Progenitor cell of endocrine pancreas (in vitro differentiated cells): ENCODE data around the gene SUMO3. TPM values are rescaled to one million over a fixed set of nuclear protein-coding genes. Genes with fewer than 3 reads are reported as not detected.
A peak's percentile ranks its signal among the peaks of the same experiment; 100 is the strongest.

Experiments
- DNase-seq: peaks from one replicate; pipeline ENCODE4 v3.0.0; 2021; ENCODE audit warnings: low spot score; ENCODE audit not compliant: unreplicated experiment
- H3K27ac Mint-ChIP-seq: 2 replicates; pipeline ENCODE4 v1.8.0; 2021; ENCODE audit warnings: mild to moderate bottlenecking, moderate library complexity, mixed read lengths
- H3K27me3 Mint-ChIP-seq: 2 replicates; pipeline ENCODE4 v1.8.0; 2021; ENCODE audit warnings: mixed read lengths
- H3K36me3 Mint-ChIP-seq: 2 replicates; pipeline ENCODE4 v1.8.0; 2022; ENCODE audit warnings: mixed read lengths; ENCODE audit not compliant: insufficient read depth
- H3K4me1 Mint-ChIP-seq: 2 replicates; pipeline ENCODE4 v1.8.0; 2021; ENCODE audit warnings: low read depth, mixed read lengths
- H3K4me3 Mint-ChIP-seq: 2 replicates; pipeline ENCODE4 v1.8.0; 2021; ENCODE audit warnings: low read depth, mild to moderate bottlenecking, moderate library complexity, mixed read lengths
- H3K9me3 Mint-ChIP-seq: 2 replicates; pipeline ENCODE4 v1.8.0; 2021; ENCODE audit warnings: low read depth, mixed read lengths
- total RNA-seq: library from RNA; stranded (reverse); gene quantifications from 2 replicates; pipeline ENCODE4 v1.2.1, GENCODE V29; 2021
- TF ChIP-seq, protein P1 (sequence below): fragments of 200-600 bp; sonication (generic); IDR thresholded peaks from one replicate; pipeline ENCODE4 v1.5.0; 2021; ENCODE audit warnings: antibody characterized with exemption, mild to moderate bottlenecking; ENCODE audit not compliant: unreplicated experiment

SUMO3 gene
- total RNA-seq, 1 donor from 2014 or later: 65.0 TPM

DNA sequence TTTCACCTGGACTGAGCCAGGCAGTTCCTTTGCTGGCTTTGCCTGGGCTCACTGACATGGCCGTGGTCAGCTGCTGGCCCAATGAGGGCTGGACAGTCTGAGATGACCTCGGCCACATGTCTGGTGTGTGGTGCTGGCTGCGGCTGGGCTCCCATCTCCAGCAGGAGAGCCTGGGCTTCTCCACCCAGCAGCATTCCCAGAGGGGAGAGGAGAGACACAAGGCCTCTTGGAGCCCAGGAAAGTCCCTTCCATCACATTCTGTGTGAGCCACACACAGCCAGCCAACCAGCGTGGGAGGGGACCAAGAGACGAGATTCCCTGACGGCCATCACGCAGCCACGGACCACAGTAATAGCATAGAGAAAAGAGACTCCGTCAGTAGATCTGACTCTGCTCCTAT lies 21.1 kb upstream of the SUMO3 start:
- DNase-seq: no peak
- H3K4me1 Mint-ChIP-seq: no peaks in the 10 kb centered on the region
- H3K27ac Mint-ChIP-seq: no peak overlapping the region
- no peak overlapping the region for H3K4me3 Mint-ChIP-seq
- H3K27me3 Mint-ChIP-seq: peaks cover 16% of the 10 kb centered on the region
- TF ChIP-seq, protein P1, sequence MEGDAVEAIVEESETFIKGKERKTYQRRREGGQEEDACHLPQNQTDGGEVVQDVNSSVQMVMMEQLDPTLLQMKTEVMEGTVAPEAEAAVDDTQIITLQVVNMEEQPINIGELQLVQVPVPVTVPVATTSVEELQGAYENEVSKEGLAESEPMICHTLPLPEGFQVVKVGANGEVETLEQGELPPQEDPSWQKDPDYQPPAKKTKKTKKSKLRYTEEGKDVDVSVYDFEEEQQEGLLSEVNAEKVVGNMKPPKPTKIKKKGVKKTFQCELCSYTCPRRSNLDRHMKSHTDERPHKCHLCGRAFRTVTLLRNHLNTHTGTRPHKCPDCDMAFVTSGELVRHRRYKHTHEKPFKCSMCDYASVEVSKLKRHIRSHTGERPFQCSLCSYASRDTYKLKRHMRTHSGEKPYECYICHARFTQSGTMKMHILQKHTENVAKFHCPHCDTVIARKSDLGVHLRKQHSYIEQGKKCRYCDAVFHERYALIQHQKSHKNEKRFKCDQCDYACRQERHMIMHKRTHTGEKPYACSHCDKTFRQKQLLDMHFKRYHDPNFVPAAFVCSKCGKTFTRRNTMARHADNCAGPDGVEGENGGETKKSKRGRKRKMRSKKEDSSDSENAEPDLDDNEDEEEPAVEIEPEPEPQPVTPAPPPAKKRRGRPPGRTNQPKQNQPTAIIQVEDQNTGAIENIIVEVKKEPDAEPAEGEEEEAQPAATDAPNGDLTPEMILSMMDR: no peak
- H3K36me3 Mint-ChIP-seq: no peaks in the 10 kb centered on the region
- H3K9me3 Mint-ChIP-seq: no peaks in the 10 kb centered on the region

DNA sequence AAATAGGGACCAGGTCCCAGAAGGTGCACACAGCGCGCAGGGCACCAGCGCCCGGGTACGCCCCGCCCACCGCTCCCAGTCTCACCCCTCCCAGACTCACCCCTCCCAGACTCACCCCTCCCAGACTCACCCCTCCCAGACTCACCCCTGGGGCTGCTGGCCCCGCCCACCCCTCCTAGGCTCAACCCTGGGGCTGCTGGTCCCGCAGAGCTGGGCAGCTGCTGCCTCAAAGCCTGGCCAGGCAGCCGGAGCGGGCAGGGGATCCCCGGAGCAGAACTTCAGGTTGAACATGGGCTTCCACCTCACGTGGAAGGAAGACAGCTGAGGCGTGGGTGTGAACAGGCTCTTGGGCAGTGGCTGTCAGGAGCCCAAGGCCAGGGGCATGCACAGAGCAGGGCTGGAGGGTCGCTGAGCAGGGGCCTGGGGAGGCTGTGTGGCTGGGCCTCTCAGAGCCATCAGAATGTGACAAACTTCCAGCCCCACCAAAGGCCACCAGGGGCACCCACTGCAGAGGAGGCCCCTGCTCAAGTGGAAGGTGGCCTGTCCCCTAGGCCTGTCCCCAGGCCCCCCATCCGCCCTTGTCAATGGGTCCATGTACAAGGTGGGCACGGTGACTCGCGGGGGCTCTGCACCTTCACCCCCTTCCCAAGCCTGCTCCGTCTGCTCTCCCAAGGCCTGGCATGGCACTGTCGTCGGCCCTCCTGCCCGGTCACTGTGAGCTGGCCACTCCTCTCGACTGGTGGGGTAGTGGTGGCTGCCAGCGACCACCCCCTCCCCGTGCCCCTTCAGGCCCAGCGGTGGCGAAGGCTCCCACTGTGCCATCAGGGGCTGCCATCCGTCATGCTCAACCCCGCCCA lies 20.4 kb upstream of the SUMO3 start:
- DNase-seq: no peak
- H3K27ac Mint-ChIP-seq: no peak overlapping the region
- H3K36me3 Mint-ChIP-seq: no peaks in the 10 kb centered on the region
- no peak overlapping the region for H3K4me3 Mint-ChIP-seq
- no peaks in the 10 kb centered on the region for H3K9me3 Mint-ChIP-seq
- H3K27me3 Mint-ChIP-seq: peaks cover 18% of the 10 kb centered on the region
- TF ChIP-seq, protein P1: peak; percentile 26
- H3K4me1 Mint-ChIP-seq: no peaks in the 10 kb centered on the region

DNA sequence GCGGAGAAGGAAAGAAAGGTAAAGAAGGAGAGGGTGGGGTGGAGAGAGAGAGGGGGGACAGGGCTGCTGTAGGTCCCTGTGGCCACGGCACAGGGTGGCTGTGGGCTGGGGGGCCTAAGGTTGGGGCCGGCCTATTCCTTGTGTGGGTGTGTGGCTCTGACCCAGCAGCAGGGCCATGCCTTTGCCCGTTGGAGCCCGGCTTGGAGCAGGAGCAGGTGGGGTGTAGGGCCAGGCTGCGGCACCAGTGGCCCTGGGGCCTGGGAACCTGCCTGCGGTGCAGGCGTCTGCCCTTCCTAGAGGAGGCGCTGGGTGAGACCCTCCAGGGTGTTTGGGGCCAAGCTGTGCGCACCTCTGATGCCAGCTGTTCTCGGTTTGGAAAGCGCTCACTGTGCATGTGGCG lies 19.7 kb upstream of the SUMO3 start:
- Mint-ChIP-seq H3K4me3 (no peak overlapping the region), H3K4me1 (no peaks in the 10 kb centered on the region), H3K9me3 (no peaks in the 10 kb centered on the region), H3K27ac (no peak overlapping the region), H3K27me3 (peaks cover 17% of the 10 kb centered on the region), H3K36me3 (no peaks in the 10 kb centered on the region)
- TF ChIP-seq, protein P1: no peak
- DNase-seq: no peak

DNA sequence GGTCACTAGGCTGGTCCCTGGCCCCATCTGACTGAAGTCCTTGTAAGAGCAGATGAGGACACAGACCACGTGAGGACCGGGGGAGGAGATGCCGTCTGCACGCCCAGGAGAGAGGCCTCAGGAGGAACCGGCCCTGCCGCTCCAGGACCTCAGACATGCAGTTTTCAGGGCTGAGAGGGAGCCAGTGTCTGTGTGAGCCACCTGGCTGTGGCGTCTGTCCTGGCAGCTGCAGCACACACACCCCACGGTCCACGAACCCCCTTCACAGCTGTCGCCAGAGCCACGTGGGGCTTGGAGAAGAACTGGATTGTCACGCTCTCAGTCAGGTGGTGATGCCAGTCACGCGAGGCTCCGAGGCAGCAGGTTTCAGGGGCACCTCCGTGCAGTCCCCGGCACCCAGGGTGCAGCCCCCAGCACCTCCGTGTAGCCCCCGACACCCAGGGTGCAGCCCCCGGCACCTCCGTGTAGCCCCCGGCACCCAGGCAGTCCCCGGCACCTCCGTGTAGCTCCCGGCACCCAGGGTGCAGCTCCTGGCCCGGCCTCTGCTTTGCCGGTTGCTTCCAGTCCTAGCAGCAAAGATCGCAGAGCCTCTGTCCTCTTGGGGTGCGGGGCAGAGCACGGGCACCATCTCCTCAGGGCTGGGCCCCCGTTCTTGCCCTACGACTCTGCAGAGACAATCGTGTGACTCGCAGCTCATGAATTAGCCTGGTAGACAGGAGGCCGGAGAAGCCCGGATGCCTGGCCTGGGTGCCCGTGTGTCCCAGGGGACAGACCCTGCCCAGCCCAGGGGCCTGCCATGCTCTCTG lies 19.0 kb upstream of the SUMO3 start:
- Mint-ChIP-seq H3K27ac (no peak overlapping the region), H3K36me3 (no peaks in the 10 kb centered on the region)

DNA sequence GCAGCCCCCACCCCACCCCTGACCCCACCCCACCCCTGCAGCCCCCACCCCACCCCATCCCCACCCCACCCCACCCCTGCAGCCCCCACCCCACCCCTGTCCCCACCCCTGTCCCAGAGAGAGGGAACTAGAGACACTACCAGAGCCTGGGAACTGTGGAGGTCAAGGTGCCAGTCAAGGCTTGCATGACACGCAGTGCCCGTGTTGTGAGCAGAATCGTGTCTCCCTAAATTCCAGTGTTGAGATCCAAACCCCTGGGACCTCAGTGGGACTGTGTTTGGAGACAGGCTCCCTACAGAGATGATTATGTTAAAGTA lies 18.4 kb upstream of the SUMO3 start:
- DNase-seq: no peak
- TF ChIP-seq, protein P1: no peak
- Mint-ChIP-seq H3K27me3 (peaks cover 7% of the 10 kb centered on the region), H3K27ac (no peak overlapping the region), H3K36me3 (no peaks in the 10 kb centered on the region), H3K4me1 (no peaks in the 10 kb centered on the region), H3K4me3 (no peak overlapping the region), H3K9me3 (no peaks in the 10 kb centered on the region)

More for the DNA sequence above, 19.0 kb upstream of the SUMO3 start:
- Mint-ChIP-seq H3K4me1 (no peaks in the 10 kb centered on the region), H3K4me3 (no peak overlapping the region), H3K9me3 (no peaks in the 10 kb centered on the region), H3K27me3 (peaks cover 12% of the 10 kb centered on the region)
- no peak for DNase-seq
- TF ChIP-seq, protein P1: no peak
